HCT116 (cell line): Measurements from ENCODE around the gene SLC37A4. TPM values are rescaled to one million over a fixed set of nuclear protein-coding genes. Genes with fewer than 3 reads are reported as not detected.

ENCODE experiments used
- ATAC-seq: fragments of 200-7000 bp; cut with Tn5 transposase; 2 replicates; pipeline ENCODE4 v1.9.1; 2020; ENCODE audit warnings: mild to moderate bottlenecking, moderate library complexity
- BruUV-seq: library from RNA; stranded (reverse); fragments of 400-500 nt; replicated peaks from 2 replicates; lab custom pipeline; 2021; lab: Mats Ljungman, UMichigan
- CTCF ChIA-PET: fragments of 300-600 bp; sonication (Branson Sonifier 250); formaldehyde crosslinking; loops from one replicate; lab custom pipeline; 2021; ENCODE audit warnings: antibody characterized with exemption; lab: Charles Lee
- POLR2A ChIA-PET: fragments of 300-600, 350-600 bp; sonication (Branson Sonifier 250); formaldehyde crosslinking; loops from one replicate; lab custom pipeline; 2021; ENCODE audit warnings: antibody characterized with exemption; lab: Charles Lee
- RAD21 ChIA-PET, 2 experiments: fragments of 300-600 bp; sonication (Branson Sonifier 250); formaldehyde crosslinking; loops; one replicate each; lab custom pipeline; 2023; ENCODE audit warnings: low total read pairs in 2 of 2; ENCODE audit not compliant: uncharacterized antibody in 2 of 2, unreplicated experiment in 2 of 2, low non-redundant PET in 1 of 2; lab: Charles Lee
- DNase-seq: peaks from one replicate; pipeline ENCODE4 v3.0.0-alpha.2; 2010; ENCODE audit warnings: low read depth, low spot score
- H2AFZ ChIP-seq: fragments of 200-600 bp; shearing (Covaris generic), sonication (generic); 2 replicates; pipeline ENCODE4 v1.6.1; 2017; ENCODE audit warnings: low read depth, mixed run types, mixed read lengths, antibody characterized with exemption, low read length; ENCODE audit not compliant: poor library complexity, severe bottlenecking
- H3K27ac ChIP-seq: 2 replicates; pipeline ENCODE4 v1.5.1; 2012; ENCODE audit warnings: low read depth, low read length
- H3K27me3 ChIP-seq: fragments of 200-600 bp; sonication (generic); 2 replicates; pipeline ENCODE4 v1.6.1; 2016; ENCODE audit warnings: mixed run types, low read length, mixed read lengths; ENCODE audit not compliant: insufficient read depth
- H3K36me3 ChIP-seq, 2 experiments: fragments of 200-500 bp in 1 of 2; fragments of 200-600 bp in 1 of 2; sonication (Bioruptor generic) in 1 of 2; sonication (generic) in 1 of 2; 2 replicates each; pipeline versions ENCODE4 v1.5.1 to v1.6.1; 2014 to 2016; ENCODE audit warnings: low read length in 2 of 2, inconsistent platforms in 1 of 2, mixed read lengths in 1 of 2, mixed run types in 1 of 2; ENCODE audit not compliant: insufficient read depth in 2 of 2, control insufficient read depth in 1 of 2
- H3K4me1 ChIP-seq, 2 experiments: fragments of 200-600 bp in 1 of 2; sonication (generic) in 1 of 2; 2 replicates each; pipeline versions ENCODE4 v1.5.1 to v1.6.1; 2012 to 2017; ENCODE audit warnings: low read length in 2 of 2, inconsistent platforms in 1 of 2, mild to moderate bottlenecking in 1 of 2, mixed read lengths in 1 of 2, mixed run types in 1 of 2, moderate library complexity in 1 of 2; ENCODE audit not compliant: insufficient read depth in 2 of 2, control insufficient read depth in 1 of 2
- H3K4me2 ChIP-seq: fragments of 200-600 bp; sonication (generic); 2 replicates; pipeline ENCODE4 v1.6.1; 2017; ENCODE audit warnings: mixed run types, low read length, mixed read lengths
- H3K4me3 ChIP-seq, 2 experiments: fragments of 200-600 bp in 1 of 2; sonication (generic) in 1 of 2; replicated peaks in 1 of 2; 2 replicates each; pipeline ENCODE4 v1.5.1; 2011 to 2016; ENCODE audit warnings: low read length in 2 of 2, control low read depth in 1 of 2, low read depth in 1 of 2, mild to moderate bottlenecking in 1 of 2, mixed read lengths in 1 of 2, mixed run types in 1 of 2
- H3K79me2 ChIP-seq: fragments of 200-600 bp; sonication (generic); 2 replicates; pipeline ENCODE4 v1.6.1; 2017; ENCODE audit warnings: mild to moderate bottlenecking, mixed run types, low read length, moderate library complexity, mixed read lengths; ENCODE audit not compliant: insufficient read depth
- H3K9ac ChIP-seq: fragments of 200-600 bp; sonication (generic); 2 replicates; pipeline ENCODE4 v1.6.1; 2016; ENCODE audit warnings: low read length, mixed read lengths
- H3K9me2 ChIP-seq: fragments of 200-600 bp; sonication (generic), shearing (Covaris generic); 2 replicates; pipeline ENCODE4 v1.6.1; 2017; ENCODE audit warnings: mixed run types, mild to moderate bottlenecking, moderate library complexity; ENCODE audit not compliant: insufficient read depth
- H3K9me3 ChIP-seq, 2 experiments: fragments of 200-500 bp in 1 of 2; fragments of 200-600 bp in 1 of 2; sonication (Bioruptor generic) in 1 of 2; sonication (generic) in 1 of 2; 2 replicates each; pipeline ENCODE4 v1.6.1; 2014 to 2017; ENCODE audit warnings: low read length in 2 of 2, mixed read lengths in 2 of 2, inconsistent platforms in 1 of 2, low read depth in 1 of 2, mild to moderate bottlenecking in 1 of 2, mixed run types in 1 of 2, moderate library complexity in 1 of 2; ENCODE audit not compliant: control insufficient read depth in 1 of 2, insufficient read depth in 1 of 2
- H4K20me1 ChIP-seq: fragments of 200-600 bp; sonication (generic), shearing (Covaris generic); 2 replicates; pipeline ENCODE4 v1.6.1; 2017; ENCODE audit warnings: mixed run types, mild to moderate bottlenecking, moderate library complexity; ENCODE audit not compliant: insufficient read depth
- EGR1 ChIP-seq: IDR thresholded peaks from 2 replicates; pipeline ENCODE4 v1.6.1; 2012; ENCODE audit warnings: low read depth
- ELF1 ChIP-seq: IDR thresholded peaks from 2 replicates; pipeline ENCODE4 v1.6.1; 2012; ENCODE audit warnings: low read depth, borderline replicate concordance
- EZH2phosphoT487 ChIP-seq: fragments of 200-600 bp; IDR thresholded peaks from 2 replicates; pipeline ENCODE4 v1.6.1; 2018; ENCODE audit warnings: antibody characterized with exemption, borderline replicate concordance
- FOSL1 ChIP-seq: IDR thresholded peaks from 2 replicates; pipeline ENCODE4 v1.6.1; 2012; ENCODE audit warnings: low read depth
- JUND ChIP-seq: IDR thresholded peaks from 2 replicates; pipeline ENCODE4 v1.6.1; 2012
- MAX ChIP-seq: IDR thresholded peaks from 2 replicates; pipeline ENCODE4 v1.6.1; 2012
- POLR2A ChIP-seq: IDR thresholded peaks from 2 replicates; pipeline ENCODE4 v1.7.0; 2011; ENCODE audit warnings: borderline replicate concordance; ENCODE audit not compliant: insufficient read depth, insufficient read length; ENCODE audit errors: extremely low read depth
- REST ChIP-seq: IDR thresholded peaks from 2 replicates; pipeline ENCODE4 v1.6.1; 2012; ENCODE audit warnings: low read depth
- SP1 ChIP-seq: IDR thresholded peaks from 2 replicates; pipeline ENCODE4 v1.6.1; 2012; ENCODE audit warnings: low read depth
- SRF ChIP-seq: IDR thresholded peaks from 2 replicates; pipeline ENCODE4 v1.6.1; 2012; ENCODE audit warnings: low read depth
- YY1 ChIP-seq: IDR thresholded peaks from 2 replicates; pipeline ENCODE4 v1.6.1; 2011; ENCODE audit warnings: low read length, low read depth, moderate library complexity, mild to moderate bottlenecking; ENCODE audit not compliant: insufficient replicate concordance; ENCODE audit errors: extremely low read depth
- ZNF274 ChIP-seq: fragments of 200-500 bp; sonication (Bioruptor generic); IDR thresholded peaks from 2 replicates; pipeline ENCODE4 v1.6.1; 2014; ENCODE audit warnings: mild to moderate bottlenecking, low read depth, low read length, inconsistent platforms
- intact Hi-C: fragments of 100-400 bp; cut with micrococcal nuclease; formaldehyde crosslinking; loops from 2 replicates; pipeline ENCODE4 v1.10.0; 2022
- total RNA-seq: library from RNA; stranded (reverse); gene quantifications from one replicate; pipeline ENCODE4 v1.2.1, GENCODE V29; 2021; ENCODE audit not compliant: unreplicated experiment

The SLC37A4 gene
- total RNA-seq, 1 experiment from 2014 or later, result 49.8 TPM

- ChIA-PET POLR2A (no interaction called here), RAD21 (no interaction called here), CTCF (no interaction called here)
- Histone ChIP-seq H3K4me3 (no peak overlapping the region), H3K36me3 (peaks cover 47 to 48% of the 10 kb centered on the region in 2 experiments), H3K79me2 (no peaks in the 10 kb centered on the region), H4K20me1 (no peaks in the 10 kb centered on the region), H3K9ac (no peak overlapping the region), H2AFZ (no peak overlapping the region), H3K4me1 (no peaks in the 10 kb centered on the region), H3K27ac (no peak overlapping the region), H3K4me2 (no peak overlapping the region), H3K27me3 (no peaks in the 10 kb centered on the region), H3K9me2 (no peaks in the 10 kb centered on the region), H3K9me3 (no peaks in the 10 kb centered on the region)
- ATAC-seq (no peak), DNase-seq (no peak)
- intact Hi-C loops, result no loop called here
- no TSS peak for BruUV-seq
- TF ChIP-seq EZH2phosphoT487 (no peak), REST (no peak)
Measured at GRCh38 chr11:119047205-119047604, 16.5 kb upstream of the SLC37A4 start.

GRCh38 chr11:119046489-119046888 is 15.8 kb upstream of the SLC37A4 start:
- POLR2A ChIA-PET, result no interaction called here
- H3K36me3 ChIP-seq, result peaks cover 43% of the 10 kb centered on the region in 2 experiments

More at GRCh38 chr11:119046489-119046888, 15.8 kb upstream of the SLC37A4 start:
- Histone ChIP-seq H3K4me1 (no peaks in the 10 kb centered on the region), H3K4me3 (no peak overlapping the region), H4K20me1 (no peaks in the 10 kb centered on the region), H3K9me3 (no peaks in the 10 kb centered on the region), H3K4me2 (no peak overlapping the region), H3K9ac (no peak overlapping the region), H3K27ac (no peak overlapping the region), H3K27me3 (no peaks in the 10 kb centered on the region), H2AFZ (no peak overlapping the region), H3K79me2 (no peaks in the 10 kb centered on the region), H3K9me2 (no peaks in the 10 kb centered on the region)
- ChIA-PET CTCF (no interaction called here), RAD21 (no interaction called here)
- intact Hi-C loops, result no loop called here
- ATAC-seq (no peak), DNase-seq (no peak)
- no TSS peak for BruUV-seq
- TF ChIP-seq ZNF274 (no peak), SP1 (no peak), EZH2phosphoT487 (no peak), ELF1 (no peak), MAX (no peak), POLR2A (no peak), JUND (no peak), YY1 (no peak), FOSL1 (no peak), EGR1 (no peak), SRF (no peak)
